Bronchial epithelial cell (primary cell): Measurements from ENCODE around the gene TXNRD2. TPM values are rescaled to one million over a fixed set of nuclear protein-coding genes. Genes with fewer than 3 reads are reported as not detected.
A peak's percentile ranks its signal among the peaks of the same experiment; 100 is the strongest.

ENCODE experiments used
- DNase-seq: peaks from one replicate; pipeline ENCODE4 v3.0.0-alpha.2; 2010; ENCODE audit warnings: low read depth
- FAIRE-seq: peaks from 2 replicates; lab custom pipeline; 2011; peaks lifted over from hg19 to GRCh38; lab: Jason Lieb, UNC
- H3K27me3 ChIP-seq: 2 replicates; pipeline ENCODE4 v1.5.1; 2011; ENCODE audit warnings: low read length; ENCODE audit not compliant: control insufficient read depth, insufficient read depth
- H3K36me3 ChIP-seq: 2 replicates; pipeline ENCODE4 v1.5.1; 2011; ENCODE audit warnings: low read length; ENCODE audit not compliant: control insufficient read depth, insufficient read depth
- H3K4me3 ChIP-seq: 2 replicates; pipeline ENCODE4 v1.5.1; 2011; ENCODE audit warnings: mild to moderate bottlenecking, low read depth, low read length, control low read depth
- total RNA-seq: library from RNA; depleted of rRNA; stranded (reverse); fragments of >200 nt; gene quantifications from 2 replicates; pipeline ENCODE4 v1.2.1, GENCODE V29; 2014
- TF ChIP-seq, protein P1 (sequence below): IDR thresholded peaks from 2 replicates; pipeline ENCODE4 v1.5.1; 2011; ENCODE audit warnings: mild to moderate bottlenecking, moderate library complexity, low read length, control low read depth, inconsistent platforms; ENCODE audit not compliant: insufficient read depth, severe bottlenecking

The TXNRD2 gene
- total RNA-seq, 1 donor from 2014 or later, result 12.9 TPM

DNA sequence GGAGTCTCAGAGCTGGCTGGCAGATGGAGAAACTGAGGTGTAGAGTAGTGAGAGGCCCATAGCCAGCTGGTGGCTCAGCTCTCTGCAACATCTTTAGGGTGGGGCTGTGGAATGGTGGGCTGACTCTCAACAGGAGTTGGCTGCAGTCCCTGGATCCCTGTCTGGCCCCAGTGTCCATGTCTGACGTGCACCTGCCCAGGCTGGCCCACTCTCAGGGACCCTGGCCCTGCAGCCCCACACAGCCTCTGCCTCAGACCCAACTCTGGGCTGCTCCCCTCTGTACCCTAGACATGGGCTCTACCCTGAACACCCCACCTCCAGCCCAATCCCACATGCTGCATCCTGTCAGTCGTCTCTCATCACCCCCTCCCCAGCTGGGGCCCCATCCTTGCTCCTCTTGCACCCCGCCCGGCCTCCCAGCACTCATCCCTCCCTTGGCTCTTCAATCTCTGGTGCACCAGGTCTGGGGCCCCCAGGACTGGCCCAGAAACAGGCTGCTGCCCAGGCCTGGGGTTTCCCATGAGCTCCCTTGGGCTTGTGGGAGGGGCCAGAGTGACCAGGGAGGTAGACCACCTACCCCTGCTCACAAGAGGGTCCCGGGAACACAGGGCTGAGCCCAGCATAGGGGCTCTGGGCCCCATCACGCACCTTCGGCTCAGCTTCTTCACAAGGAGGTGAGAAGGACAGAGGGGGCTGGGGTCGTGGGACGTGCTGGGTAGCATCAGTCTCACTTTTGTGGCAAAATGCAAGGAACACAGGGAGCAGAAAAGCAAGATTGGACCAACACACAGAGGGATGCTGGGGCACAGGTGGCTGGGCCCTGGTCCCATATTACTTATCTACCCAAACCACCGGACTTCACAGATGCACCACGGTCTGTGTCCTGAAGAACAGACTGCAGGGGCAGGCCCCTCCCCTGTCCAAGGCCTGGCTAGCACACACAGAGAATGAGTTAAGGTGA, 43.5 kb upstream of the TXNRD2 start:
- no peaks in the 10 kb centered on the region for H3K27me3 ChIP-seq
- no peak for DNase-seq
- H3K4me3 ChIP-seq, result no peak overlapping the region
- TF ChIP-seq, protein P1, sequence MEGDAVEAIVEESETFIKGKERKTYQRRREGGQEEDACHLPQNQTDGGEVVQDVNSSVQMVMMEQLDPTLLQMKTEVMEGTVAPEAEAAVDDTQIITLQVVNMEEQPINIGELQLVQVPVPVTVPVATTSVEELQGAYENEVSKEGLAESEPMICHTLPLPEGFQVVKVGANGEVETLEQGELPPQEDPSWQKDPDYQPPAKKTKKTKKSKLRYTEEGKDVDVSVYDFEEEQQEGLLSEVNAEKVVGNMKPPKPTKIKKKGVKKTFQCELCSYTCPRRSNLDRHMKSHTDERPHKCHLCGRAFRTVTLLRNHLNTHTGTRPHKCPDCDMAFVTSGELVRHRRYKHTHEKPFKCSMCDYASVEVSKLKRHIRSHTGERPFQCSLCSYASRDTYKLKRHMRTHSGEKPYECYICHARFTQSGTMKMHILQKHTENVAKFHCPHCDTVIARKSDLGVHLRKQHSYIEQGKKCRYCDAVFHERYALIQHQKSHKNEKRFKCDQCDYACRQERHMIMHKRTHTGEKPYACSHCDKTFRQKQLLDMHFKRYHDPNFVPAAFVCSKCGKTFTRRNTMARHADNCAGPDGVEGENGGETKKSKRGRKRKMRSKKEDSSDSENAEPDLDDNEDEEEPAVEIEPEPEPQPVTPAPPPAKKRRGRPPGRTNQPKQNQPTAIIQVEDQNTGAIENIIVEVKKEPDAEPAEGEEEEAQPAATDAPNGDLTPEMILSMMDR, result no peak
- FAIRE-seq, result no peak
- H3K36me3 ChIP-seq, result no peaks in the 10 kb centered on the region

DNA sequence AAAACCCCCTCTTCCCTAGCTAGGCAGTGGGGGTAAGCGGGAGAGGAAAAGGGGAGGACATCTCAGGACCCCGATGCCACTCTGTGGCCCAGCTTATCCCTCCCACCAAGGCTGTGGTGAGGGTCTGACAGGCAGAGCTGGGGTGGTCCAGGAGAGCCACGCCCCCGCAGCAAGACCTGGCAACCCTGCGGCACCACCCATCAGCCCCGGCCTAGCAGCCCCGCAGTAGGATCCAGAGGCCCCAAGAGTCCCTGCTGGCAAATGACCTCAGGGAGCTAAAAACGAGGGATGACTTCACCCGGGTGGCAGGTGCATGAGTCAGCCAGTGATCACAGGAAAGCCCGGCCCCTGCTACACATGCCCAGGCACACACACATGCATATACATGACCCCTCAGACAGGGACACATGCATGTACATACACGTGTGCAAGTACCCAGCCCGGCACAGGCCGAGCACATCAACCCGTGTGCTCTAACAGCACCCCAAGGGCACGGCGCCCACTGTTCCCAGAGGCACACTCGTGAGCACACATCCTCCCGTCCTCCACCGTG, 42.7 kb upstream of the TXNRD2 start:
- TF ChIP-seq, protein P1, result no peak
- Histone ChIP-seq H3K36me3 (no peaks in the 10 kb centered on the region), H3K27me3 (no peaks in the 10 kb centered on the region), H3K4me3 (no peak overlapping the region)
- DNase-seq (peak; percentile 95), FAIRE-seq (no peak)

DNA sequence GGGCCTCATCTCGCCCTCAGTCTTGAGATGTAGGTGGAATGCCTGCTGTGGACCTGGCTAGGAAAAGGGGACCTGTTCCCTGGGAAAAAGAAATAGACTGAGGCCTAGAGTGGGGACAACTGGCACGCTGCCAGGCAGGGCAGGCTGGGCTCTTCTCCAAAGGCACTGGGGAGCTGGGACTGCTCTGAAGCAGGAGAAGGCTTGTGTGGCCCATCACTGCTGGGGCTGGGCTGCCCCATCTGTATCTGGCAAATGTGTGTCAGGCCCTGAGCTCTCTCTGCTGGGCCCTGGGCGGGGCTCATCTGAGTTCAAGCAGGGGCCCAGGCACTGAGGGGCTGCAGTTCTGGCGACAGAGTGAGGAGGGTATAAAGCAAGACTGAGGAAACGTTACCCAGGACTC, 42.1 kb upstream of the TXNRD2 start:
- Histone ChIP-seq H3K27me3 (no peaks in the 10 kb centered on the region), H3K36me3 (no peaks in the 10 kb centered on the region), H3K4me3 (no peak overlapping the region)
- DNase-seq (no peak), FAIRE-seq (no peak)
- TF ChIP-seq, protein P1, result no peak

DNA sequence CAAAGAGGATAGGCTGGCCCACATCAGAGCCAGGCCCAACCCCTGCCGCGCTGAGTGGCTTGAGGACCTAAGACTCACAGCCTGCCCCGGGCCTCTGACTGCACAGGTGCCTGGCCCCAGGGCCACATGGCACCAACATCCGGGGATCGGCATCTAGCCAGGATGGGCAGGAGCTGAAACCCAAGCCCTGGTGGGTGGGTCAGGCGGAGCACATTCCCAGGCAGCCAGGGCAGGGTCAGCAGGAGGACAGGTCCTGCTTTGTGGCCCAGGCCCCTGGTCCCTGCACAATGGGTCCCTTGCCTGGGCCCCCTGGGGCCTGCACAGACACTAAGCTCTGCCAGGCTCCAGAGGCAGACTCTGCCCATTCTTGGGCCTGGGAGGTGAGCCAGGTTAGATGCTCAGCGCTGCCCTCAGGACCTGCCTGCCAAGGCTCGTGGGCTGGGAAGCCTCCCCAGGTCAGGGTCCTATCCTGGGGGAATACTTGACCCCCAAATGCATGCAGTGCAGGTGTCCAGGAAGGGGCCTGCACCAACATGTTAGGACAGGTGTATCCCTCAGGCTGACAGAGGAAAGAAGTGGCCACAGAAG, 41.5 kb upstream of the TXNRD2 start:
- TF ChIP-seq, protein P1, result no peak

DNA sequence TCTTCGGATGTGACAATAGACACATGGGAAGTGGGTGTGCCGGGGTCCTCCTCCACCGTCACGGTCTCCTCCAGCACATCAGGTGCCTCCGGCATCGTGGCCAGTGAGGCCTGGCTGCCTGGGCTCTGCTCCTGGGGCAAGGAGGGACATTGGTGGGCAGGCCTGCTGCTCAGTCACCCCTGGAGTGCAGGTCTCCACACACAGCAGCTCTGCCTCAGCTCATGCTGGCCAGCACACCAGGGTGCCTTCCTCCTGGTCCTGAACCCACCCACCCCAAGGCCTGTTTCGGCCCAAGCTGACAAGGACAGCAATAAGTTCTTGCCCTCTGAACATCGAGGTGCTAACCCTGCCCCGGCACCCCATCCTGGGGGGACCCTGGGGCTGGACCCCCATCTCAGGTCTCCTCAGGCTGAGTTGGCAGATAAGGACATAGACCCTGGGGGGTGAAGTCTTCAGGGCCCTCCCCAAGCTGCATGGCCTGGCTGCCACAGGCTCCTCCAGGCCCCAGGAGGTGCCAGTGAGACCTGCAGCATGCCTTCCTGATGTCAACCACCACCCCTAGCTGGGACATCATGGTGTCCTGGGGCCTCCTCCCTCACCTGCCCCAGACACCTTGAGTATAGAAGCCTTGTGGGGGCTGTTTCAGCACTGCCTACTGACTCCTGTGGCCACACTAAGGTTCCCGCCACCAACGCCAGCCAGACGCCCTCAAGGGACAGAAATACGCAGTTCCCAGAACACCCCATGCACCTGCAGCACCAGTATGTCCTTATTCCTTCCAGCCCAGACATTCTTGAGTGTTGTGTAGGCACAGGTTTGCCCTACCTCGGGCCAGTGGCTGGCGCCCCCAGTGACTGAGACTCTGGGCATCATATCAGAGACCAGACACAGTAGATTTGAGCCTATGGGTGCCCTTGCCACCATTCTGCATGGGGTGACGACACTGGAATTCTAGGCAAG, 40.6 kb upstream of the TXNRD2 start:
- no peaks in the 10 kb centered on the region for H3K27me3 ChIP-seq
- H3K4me3 ChIP-seq, result no peak overlapping the region
- H3K36me3 ChIP-seq, result peaks cover 2% of the 10 kb centered on the region
- DNase-seq (no peak), FAIRE-seq (no peak)
- TF ChIP-seq, protein P1, result no peak

More for the DNA sequence above, 41.5 kb upstream of the TXNRD2 start:
- H3K36me3 ChIP-seq, result peaks cover 2% of the 10 kb centered on the region
- FAIRE-seq, result peak; percentile 80
- no peak for DNase-seq
- H3K27me3 ChIP-seq, result no peaks in the 10 kb centered on the region
- H3K4me3 ChIP-seq, result no peak overlapping the region
